Measurements from ENCODE around the gene MBNL1.

The MBNL1 gene

DNA sequence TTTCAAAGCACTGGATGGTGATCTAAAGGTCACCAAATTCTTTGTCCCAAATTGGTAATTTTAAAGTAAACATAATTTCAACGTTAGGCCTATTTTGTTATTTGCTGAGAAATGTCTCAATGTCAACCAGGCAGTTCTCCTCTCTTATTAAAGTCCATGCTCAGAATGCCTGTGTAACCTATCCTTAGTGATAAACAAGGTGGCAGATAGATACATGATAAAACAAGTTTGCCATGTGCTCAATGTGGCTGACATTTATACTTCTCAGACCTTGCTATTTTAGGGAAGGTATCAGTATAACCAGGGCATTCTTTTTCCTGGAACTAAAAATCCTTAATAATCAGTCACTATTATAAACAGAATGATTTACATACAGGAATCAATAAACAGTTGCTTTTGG, 8.5 kb downstream of the MBNL1 start:
- DNase-seq, result no peak

DNA sequence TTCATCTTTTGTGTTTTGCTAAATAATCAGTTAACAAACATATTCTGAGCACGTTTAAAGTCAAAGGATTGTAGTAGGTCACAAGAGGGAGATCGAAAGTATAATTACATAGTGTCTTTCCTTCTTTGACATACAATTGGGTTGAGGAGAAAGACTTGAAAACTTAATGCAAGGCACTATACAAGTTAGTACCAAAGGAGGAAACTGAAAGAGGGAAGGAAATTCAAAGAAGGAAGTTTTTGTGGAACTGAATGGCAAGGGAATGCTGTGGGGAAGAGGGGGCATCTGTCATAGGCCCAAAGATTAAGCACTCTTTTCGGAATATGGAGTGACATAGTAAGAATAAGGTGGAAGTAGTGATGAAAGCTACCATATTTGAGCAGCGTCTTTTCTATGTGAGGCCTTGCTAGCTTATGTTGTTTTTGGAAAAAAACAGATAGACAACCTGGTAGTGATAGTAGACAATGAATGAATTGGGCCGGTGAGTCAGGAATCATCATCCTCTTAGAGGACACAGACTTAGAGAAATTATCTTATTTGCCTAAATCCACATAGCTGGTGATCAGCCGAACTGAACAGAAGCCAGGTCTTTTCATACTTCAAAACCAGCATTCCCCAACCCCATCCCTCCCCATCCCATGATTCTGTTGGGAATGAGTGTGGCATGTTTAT, 10.2 kb downstream of the MBNL1 start:
- DNase-seq, result no peak

DNA sequence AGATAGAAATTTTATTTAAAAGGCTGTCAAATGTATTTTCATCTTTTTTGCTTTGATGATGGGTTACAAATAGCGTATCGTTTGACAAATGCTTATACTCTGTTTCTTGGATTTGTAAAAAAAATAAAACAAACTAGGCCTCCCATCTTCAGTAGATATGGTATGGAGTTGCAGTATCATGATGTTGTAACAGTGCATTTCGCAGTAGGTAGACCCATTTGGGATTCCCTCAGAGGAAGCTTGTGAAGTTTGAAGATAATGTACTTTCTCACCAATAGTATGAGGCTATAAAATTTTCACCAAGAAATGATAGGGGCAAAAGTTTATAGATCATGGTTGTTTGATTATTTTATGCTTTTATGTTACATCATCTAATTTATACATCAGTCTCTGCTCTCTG, 10.8 kb downstream of the MBNL1 start:
- DNase-seq, result no peak

DNA sequence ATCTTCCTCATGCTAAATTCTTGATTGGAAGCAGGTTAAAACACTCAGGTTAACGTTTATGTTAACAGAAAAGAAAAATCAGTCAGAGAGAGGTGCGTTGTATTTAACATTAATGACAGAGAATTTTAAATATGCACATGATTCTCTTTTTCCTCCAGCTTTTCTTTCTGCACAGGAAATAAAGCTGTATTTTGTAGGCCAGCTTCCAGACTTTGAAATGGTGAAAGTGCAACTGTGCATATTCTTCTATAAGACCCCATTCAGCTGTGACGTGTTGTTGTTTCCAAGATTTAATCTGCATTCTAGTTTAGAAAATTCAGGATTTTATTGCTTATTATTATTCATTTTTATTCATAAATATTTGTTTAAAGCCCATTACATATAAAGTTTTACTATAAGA, 11.8 kb downstream of the MBNL1 start:
- no peak for DNase-seq

DNA sequence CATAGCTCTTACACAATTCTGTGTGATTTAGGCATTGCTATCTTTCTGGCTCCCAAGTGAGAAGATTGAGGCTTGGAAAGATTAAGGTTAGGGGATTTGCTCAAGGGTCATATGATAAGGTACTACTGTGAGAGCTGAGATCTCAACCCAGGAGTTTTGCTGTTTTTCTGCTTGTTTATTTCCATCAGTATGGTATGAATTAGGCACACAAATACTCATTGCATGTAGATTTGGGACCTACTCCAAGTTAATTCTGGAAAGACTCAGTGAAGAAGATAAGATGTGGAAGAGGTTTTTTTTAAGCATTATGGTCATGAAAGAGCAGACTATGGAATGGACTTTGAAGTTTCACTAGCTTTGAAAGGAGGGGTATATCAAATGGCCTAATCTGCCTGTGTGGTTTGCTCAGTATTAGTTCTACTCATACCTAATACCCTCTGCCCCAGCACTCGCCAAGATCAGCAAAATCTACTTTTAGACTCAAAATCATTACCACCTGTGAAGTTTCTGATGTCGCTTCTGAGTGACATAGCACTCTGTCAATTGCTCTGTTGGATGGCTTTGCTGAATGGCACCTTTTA, 12.5 kb downstream of the MBNL1 start:
- peak; percentile 45 for DNase-seq

DNA sequence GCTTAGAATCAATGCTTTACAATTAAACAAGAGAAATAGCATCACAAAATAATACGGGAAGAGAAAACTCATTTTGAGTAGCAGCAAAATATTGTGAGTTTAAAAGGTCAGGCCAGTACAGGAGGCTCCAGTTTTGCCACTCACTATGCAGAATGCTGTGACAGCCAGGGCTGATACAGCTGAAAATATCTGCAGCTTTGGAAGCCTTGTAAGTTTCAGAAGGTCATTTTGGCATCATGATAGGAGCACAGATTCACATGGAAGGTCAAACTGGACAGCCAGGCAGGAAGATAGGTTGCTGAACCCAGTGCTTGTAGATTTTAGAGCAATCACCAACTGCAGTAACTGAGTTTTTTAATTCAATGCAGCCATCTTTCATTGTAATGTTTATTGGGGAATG, 14.1 kb downstream of the MBNL1 start:
- DNase-seq, result no peak

DNA sequence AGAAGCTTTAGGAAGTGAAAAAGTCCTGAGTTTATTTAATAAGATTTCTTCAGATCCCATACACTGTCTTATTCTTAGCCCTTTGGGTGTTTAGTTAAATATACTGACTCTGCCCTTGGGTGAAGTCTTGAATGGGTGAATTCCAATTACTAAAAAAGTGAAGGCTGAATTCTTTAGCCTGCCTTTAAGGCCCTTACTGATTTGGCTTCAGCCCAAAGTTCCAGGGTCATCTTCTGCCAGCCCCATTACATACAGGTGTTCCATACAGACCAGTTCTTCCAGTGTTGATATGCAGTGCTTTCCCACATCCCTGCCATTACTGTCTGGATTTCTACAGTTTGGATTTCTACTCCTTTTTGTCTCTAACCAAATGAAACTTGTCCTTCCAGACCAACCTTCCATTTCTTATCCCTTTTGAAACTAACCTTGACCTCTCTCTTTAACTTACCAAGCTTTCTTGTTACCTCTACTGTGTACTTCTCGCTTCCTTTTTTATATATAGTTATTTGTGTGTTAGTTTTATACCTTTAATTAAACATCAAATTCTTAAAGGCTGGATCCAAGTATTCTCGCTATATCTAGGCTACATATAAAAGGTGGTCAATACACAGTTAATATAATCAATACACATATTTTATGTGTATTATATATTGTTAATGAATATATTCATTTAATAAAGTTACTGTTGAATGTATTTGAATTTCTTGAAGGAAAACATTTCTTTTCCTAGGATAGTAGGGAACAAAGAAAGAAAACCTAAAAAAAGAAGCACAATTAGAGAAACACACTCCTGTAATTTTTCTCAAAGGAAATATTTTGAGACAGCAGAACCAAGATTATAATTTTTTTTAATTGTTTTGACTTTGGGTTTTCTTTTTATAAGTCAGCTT, 15.0 kb downstream of the MBNL1 start:
- no peak for DNase-seq

DNA sequence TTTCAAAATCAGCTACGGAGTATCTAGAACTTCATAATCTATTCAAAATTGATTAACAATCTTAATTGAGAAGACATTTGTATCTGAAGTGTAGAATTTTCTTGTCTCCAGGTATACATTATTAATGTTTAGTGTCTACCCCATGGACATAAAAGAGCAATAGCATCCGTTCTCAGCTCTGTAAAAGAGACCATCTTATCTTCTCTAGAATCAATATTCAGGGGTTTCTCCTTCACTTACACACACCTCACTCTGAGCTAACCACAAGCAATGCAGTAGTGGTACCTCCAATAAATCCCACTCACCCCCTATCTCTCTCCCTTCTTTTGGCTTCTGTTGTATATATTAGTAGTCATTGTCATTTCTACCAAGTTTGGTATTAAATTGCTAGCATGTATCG, 16.2 kb downstream of the MBNL1 start:
- DNase-seq, result peak; percentile 57

DNA sequence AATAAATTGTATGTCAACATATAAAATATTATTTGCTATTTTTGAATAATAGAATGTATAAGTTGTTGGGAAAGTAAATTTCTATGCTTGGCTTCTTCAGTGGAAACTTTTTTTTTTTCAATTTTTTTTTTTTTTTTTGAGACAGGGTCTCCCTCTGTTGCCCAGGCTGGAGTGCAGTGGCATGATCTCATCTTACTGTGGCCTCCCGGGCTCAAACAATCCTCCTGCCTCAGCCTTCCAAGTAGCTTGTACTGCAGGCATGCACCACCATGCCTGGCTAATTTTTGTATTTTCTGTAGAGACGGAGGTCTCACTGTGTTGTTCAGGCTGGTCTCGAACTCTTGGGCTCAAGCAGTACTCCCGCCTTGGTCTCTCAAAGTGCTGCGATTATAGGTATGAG, 16.8 kb downstream of the MBNL1 start:
- DNase-seq, result no peak

DNA sequence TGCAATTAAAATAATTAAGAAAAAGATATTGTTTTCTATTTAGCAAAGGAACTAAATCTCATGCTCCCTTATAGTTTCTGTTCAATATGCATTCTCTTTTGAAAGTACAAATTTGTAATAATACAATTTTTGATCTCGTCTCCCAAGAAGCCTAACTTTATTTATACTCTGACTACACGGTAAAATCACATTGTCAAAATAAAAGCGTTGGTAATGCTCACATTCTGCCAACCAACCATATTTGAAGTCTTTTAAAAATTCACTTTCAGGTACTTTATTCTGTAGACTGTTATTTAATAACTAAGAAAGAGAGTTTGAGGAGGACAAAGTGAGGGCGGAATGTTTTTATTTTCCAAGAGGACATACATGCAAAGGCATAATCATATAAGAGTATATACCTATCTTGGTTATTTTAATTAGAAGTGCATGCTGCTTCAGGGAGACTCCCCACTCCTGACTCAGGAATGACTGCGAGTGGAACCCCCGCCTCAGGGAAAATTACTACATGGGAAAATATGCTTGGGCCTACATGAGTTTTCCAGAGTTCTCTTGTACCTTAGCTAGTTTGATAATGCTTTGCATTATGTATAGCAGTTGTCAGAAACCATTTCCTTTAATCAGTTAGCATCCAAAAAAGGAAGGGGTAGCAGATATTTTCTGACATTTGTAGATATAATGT, 19.3 kb downstream of the MBNL1 start:
- DNase-seq, result no peak

DNA sequence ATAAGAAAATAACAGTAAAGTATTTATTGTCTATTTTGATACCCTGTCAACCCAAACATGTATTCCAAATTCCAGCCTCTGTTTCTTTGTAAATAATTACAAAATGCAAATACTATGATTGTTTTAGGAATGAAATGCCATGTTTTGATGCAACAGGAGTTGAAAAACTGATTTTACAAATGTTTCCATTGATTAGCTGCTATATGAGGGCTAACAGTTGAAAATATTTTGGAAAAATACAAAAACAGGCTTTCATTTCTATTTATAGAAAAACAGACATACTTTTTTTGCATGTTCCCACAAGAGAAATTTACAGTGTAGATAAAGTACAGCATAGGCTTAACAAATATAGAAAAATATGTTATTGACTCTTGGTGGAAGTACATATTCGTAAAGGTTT, 20.0 kb downstream of the MBNL1 start:
- no peak for DNase-seq

DNA sequence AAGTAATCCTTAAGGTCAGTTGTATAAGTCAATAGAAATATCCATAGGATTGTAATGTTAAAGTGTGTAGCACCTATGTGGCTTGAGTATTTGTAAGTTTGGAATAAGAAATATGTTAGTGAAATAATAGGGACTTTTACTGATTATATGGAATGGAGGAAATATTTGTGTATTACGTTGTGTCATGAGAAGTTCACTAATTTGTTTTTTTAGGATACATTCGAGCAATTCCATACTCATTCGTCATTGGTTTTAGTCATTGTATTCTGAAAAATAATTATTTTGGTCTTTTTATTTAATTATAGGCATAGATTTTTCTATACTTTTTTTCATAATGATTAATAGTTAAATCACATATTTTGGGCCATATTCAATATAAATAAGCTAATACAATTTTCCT, 21.0 kb downstream of the MBNL1 start:
- DNase-seq, result no peak

DNA sequence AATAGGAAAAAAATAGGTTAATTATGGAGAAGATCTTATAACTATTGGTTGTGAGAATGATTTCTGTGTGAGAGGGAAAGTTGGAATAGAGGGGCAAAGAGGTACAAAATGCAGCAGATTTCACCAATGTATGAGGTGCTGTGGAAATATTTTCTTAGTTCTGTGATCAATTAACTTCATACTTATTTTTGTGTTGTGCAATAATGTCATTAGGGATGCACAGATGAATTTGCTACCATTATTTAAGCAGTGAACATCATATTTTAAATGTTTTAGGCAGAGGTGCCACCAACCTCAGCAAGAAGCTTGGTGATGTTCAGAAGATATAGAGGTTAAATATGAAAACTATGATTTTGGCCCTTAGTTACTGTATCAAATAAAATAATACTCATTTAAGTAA, 21.6 kb downstream of the MBNL1 start:
- DNase-seq, result no peak

DNA sequence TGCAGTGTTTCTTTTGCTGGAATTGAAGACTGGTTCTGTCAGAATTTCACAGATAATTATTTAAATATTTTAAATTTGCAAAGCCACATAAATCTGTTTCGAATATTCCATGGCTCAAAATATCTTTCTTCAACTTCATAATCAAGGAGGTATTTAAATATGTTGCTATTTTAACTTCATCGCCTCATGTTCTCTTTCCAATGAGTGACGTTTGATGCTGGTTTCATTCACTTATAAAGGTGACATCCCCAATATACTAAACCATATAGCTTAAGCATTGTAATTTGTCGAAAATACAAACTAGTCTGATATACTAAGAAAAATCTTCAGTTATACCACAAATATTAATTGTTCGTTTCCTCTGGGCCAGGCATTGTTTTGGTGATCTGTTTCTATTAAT, 22.5 kb downstream of the MBNL1 start:
- no peak for DNase-seq

DNA sequence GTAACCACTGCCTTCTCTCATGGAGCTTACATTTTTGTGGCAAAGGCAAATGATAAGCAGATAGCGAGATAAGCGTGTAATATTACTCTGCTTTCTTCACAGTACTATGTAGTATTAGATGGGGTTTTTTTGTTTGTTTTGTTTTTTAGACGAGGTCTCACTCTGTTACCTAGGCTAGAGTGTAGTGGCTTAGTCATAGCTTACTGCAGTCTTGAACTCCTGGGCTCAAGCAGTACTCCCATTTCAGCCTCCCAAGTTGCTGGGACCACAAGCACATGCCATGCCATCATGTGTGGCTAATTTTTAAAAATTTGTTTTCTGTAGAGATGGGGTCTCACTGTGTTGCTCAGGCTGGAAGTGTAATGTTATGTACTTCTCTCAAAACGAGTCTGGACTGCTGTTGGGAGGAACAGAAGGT, 22.9 kb downstream of the MBNL1 start:
- peak; percentile 52 for DNase-seq

DNA sequence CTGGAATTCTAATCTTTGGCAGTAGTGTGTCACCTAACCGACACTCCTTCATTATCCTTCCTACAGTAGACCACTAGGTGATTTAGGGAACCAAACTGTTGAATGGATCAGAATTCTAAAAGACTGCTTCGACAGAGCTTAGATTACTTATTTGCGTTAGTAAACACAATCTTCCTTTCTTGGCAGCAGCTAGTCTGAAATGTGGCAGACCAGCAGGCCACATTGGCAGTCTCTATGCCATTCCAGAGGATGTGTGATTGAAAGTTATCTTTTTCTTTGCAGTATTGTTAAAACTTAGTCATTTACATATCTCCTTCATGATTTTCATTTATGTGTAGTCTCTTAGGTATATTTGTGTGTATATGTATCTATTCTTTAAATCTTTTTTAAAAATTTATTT, 23.6 kb downstream of the MBNL1 start:
- DNase-seq, result no peak

DNA sequence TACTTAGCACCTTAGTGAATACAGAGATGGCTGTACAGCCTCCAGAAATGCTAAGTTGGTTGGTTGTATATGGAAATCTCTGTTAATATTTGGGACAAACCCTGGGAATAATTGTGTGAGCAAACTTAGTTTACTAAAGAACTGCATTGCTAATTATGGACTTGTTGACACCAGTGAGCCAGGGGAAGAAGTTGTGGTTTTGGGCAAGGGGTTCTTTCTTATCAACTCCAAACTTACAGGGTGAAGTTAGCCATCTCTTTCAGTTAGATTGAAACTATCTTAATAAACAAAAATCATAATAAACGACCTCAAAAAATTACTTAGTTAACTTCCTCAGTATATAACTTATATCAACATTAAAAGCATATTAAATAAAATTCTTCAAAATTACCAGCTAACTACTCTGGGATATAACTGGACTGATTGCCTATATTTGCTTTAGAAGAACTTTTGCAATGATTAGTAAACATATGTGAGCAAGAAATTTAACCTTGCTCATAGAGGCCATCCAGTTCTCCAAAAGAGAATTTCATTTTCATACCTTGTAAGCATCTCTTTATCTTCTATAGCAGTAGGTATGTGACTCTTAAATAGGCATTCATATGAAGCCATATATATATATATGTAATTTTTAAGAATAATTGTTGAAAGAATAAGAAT, 24.7 kb downstream of the MBNL1 start:
- DNase-seq, result no peak

DNA sequence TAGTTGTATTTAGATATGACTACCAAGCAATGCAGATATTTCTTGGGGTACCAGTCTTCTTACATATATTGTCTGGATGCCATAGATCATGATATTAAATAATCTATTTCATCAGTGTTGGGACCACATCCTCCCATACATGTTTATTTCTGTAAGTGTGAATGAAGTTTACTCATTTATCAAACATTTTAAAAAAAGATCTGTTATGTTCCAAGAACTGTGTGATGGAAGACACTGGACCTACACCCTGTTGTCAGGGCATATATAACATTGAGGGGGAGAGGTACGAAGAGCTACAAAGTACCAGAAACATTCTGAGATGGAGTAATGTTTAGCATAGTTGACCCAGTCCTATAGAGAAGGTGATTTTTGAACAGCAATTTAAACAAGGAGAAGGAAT, 26.6 kb downstream of the MBNL1 start:
- DNase-seq, result no peak

DNA sequence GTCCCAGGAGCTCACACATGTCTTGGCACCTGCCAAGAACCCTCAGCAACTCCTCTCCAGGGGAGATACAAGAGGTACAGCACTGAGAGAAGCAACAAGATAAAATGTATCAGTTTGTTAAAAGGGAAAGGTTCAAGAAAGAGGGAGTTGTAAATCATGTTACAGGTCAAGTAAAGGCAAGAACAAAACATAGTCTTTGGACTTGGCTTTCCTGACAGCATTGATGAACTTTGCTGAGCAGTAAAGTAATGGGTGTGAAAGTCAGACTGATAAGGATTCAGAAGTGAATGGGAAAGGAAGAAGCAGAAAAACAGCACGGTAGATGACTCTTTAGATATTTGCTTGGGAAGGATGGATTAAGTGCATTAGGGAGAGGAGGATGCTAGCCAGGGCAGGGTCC, 27.1 kb downstream of the MBNL1 start:
- no peak for DNase-seq

DNA sequence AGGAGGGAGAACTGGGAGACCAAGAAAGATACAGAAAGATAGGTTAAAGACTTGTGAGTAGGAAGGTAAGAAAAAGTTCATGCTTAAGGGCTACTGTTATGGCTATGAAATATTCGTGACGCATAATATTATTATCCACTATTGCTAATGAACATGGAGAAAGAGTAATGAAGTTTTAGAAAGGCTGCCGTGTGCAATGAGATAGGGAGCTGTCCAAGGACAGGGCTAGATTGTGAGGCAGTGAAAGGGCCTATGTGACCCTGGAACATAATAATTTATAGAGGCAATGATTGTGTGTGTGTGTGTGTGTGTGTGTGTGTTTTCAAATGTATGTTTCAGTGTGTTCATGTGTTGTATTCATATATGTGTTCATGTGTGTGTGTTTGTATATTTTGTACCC, 27.7 kb downstream of the MBNL1 start:
- DNase-seq, result no peak

DNA sequence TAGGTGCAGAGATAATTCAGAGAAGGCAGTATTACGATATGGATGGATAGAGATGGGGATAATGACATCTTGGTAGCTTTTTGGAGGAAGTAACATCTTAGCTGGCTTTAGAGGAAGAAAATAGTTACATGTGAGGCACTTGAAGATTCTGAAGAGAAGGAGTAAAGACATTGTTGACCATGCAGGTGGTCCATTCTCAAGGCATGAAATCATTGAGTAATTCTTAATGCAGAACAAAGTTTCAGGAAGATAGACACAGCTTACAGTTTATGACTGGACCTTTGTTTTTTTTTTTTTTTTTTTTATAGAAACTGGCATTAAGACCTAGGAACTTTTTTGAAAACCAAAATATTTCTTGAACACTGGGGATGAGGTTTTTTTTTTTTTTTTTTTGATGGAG, 28.2 kb downstream of the MBNL1 start:
- DNase-seq, result no peak

DNA sequence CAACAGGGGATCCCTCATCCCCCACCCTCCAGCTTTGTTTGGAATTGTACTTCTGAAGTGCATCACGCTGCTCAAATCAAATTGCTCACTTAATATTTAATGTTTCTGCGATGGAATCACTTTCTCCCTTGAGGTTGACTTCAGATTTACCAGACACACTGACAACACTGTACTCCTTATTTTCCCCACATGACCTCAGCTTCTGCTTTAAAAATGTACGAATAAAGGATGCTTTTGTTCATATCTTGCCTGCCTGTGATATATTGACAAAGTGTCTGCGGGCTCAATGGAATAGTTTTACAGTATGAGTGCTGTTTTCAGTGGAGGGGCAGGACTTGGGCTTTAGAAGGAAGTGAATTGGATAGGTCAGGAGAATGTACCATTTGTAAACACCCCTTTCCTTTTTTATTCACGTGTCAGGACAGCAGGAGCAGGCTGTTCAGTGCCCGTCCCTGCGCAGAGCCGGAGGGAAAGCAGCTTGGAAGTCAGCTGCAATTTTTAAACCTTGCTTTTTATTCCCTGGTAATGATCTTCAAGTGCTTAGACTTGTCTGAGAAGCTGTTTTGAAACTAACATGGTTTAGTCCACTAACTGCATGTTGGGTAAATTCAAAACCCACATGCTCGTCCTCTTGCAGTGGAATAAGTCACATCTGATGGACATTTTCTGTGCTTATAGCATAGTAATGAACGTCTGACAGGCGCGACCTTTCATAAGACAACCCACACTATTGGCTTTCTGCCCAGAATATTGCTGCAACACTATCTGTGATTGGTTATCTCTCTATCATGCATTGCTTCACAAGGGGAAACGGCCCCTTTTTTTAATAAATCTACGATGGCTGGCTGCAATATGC, 29.9 kb downstream of the MBNL1 start:
- DNase-seq, result peak; percentile 88

Measured in CD4-positive, alpha-beta T cell treated with Interleukin-12 subunit alpha and Interleukin-12 subunit beta, for 1 hour (primary cell).